ENCODE data around the gene SORCS3.

DNA sequence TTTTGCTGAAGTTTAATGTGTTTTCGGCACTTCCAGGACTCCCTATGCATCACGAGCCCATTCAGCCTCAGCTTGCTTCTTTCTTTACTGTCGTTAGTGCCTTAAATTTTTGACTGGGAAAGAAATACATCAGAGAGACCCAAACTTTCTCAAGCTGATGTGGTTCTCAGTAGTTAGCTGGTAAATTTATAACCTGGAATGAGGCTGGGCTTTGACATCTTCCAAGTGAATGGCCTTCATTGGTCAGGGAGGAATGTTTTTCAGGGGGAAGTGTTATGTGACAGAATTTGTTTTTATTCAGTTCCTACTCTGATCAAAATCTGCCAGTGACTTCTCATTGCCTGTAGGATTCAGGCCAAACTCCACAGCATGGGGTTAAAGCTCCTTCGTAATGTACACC lies 296.9 kb downstream of the SORCS3 start:
- TF ChIP-seq EP300 (IDR thresholded peaks at IDR 0.05) (no peak), CTCF (IDR thresholded peaks at IDR 0.05) (no peak), POLR2AphosphoS5 (IDR thresholded peaks at IDR 0.05) (no peak), POLR2A (IDR thresholded peaks at IDR 0.05; ENCODE audit: low read depth) (no peak)

All from esophagus muscularis mucosa (tissue), 4 donors.